Vagina (tissue), 2 donors: ENCODE data around the gene PTPRN.

Experiments used
- POLR2A ChIP-seq, 2 donors: fragments of 450-650 bp; IDR thresholded peaks; one replicate each; pipeline ENCODE4 v1.6.1; 2017; ENCODE audit warnings: antibody characterized with exemption in 2 of 2, mild to moderate bottlenecking in 2 of 2, moderate library complexity in 2 of 2
- TF ChIP-seq, protein P1 (sequence below), 3 experiments: fragments of 450-650 bp in 2 of 3; fragments of 200-600 bp in 1 of 3; sonication (generic) in 1 of 3; IDR thresholded peaks; one replicate each; pipeline ENCODE4 v1.5.1; 2017 to 2019; ENCODE audit warnings: antibody characterized with exemption in 3 of 3, mild to moderate bottlenecking in 2 of 3, moderate library complexity in 2 of 3

DNA sequence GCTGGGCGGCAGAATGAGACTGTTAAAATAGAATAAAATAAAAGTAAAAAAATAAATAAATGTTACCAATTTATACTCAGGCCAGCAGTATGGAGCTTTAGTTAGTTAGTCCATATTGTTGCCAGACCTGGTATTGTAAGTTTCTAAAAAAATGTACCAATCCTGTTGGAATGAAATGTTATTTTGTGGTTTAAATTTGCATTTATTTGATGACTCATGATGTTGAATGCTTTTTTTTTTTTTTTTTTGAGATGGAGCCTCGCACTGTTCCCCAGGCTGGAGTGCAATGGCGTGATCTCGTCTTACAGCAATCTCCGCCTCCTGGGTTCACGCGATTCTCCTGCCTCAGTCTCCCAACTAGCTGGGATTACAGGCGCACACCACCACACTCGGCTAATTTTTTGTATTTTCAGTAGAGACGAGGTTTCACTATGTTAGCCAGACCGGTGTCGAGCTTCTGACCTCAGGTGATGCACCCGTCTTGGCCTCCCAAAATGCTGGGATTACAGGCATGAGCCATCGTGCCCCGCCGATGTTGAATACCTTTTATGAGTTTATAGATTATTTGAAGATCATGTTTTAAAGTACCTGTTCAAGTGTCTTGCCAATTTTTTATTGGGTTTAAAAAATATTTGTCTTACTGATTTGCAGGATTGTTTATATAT lies 5.7 kb upstream of the PTPRN start:
- TF ChIP-seq, protein P1, sequence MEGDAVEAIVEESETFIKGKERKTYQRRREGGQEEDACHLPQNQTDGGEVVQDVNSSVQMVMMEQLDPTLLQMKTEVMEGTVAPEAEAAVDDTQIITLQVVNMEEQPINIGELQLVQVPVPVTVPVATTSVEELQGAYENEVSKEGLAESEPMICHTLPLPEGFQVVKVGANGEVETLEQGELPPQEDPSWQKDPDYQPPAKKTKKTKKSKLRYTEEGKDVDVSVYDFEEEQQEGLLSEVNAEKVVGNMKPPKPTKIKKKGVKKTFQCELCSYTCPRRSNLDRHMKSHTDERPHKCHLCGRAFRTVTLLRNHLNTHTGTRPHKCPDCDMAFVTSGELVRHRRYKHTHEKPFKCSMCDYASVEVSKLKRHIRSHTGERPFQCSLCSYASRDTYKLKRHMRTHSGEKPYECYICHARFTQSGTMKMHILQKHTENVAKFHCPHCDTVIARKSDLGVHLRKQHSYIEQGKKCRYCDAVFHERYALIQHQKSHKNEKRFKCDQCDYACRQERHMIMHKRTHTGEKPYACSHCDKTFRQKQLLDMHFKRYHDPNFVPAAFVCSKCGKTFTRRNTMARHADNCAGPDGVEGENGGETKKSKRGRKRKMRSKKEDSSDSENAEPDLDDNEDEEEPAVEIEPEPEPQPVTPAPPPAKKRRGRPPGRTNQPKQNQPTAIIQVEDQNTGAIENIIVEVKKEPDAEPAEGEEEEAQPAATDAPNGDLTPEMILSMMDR (IDR thresholded peaks at IDR 0.05), result no peak
- no peak for TF ChIP-seq POLR2A (IDR thresholded peaks at IDR 0.05)
